Mucosa of stomach (tissue), 1 donor: Measurements from ENCODE around the gene FBF1.

Experiments used
- H3K27me3 ChIP-seq: one replicate; pipeline ENCODE4 v1.7.0; 2013; ENCODE audit warnings: mild to moderate bottlenecking, low read length; ENCODE audit not compliant: control insufficient read depth, insufficient read depth
- H3K36me3 ChIP-seq: one replicate; pipeline ENCODE4 v1.7.0; 2013; ENCODE audit warnings: low read length; ENCODE audit not compliant: control insufficient read depth, insufficient read depth
- H3K4me1 ChIP-seq: one replicate; pipeline ENCODE4 v1.7.0; 2013; ENCODE audit warnings: mild to moderate bottlenecking, low read length; ENCODE audit not compliant: control insufficient read depth, insufficient read depth
- H3K4me3 ChIP-seq: one replicate; pipeline ENCODE4 v1.7.0; 2013; ENCODE audit warnings: low read length
- H3K9ac ChIP-seq: one replicate; pipeline ENCODE4 v1.7.0; 2013; ENCODE audit warnings: mild to moderate bottlenecking, low read length, moderate library complexity
- H3K9me3 ChIP-seq: one replicate; pipeline ENCODE4 v1.7.0; 2013; ENCODE audit warnings: mild to moderate bottlenecking, low read length, moderate library complexity; ENCODE audit not compliant: control insufficient read depth
- donor health status: Pancreatic carcinoma.

The FBF1 gene

GRCh38 chr17:75940727-75941441 is at the start of gene FBF1:
FBF1 (minus strand) TSS chr17:75941042; CDS start chr17:75938149, 2,893 bp downstream.
- H3K36me3 ChIP-seq, result no peaks in the 10 kb centered on the region
- H3K4me1 ChIP-seq, result peaks cover 5% of the 10 kb centered on the region
- H3K4me3 ChIP-seq, result peak within 1 kb of the TSS; percentile 44
- H3K9me3 ChIP-seq, result no peaks in the 10 kb centered on the region
- H3K9ac ChIP-seq, result peak within 1 kb of the TSS; percentile 79
- H3K27me3 ChIP-seq, result no peaks in the 10 kb centered on the region

- Histone ChIP-seq H3K9me3 (no peaks in the 10 kb centered on the region), H3K4me3 (no peak overlapping the region), H3K36me3 (no peaks in the 10 kb centered on the region), H3K9ac (no peak overlapping the region), H3K27me3 (no peaks in the 10 kb centered on the region), H3K4me1 (peaks cover 31% of the 10 kb centered on the region)
Observed at GRCh38 chr17:75987041-75987440, 46.2 kb upstream of the FBF1 start.

GRCh38 chr17:75985986-75986385 is 45.1 kb upstream of the FBF1 start:
- H3K4me3 ChIP-seq, result no peak overlapping the region
- no peaks in the 10 kb centered on the region for H3K27me3 ChIP-seq
- no peak overlapping the region for H3K9ac ChIP-seq
- peaks cover 40% of the 10 kb centered on the region for H3K4me1 ChIP-seq
- no peaks in the 10 kb centered on the region for H3K36me3 ChIP-seq
- H3K9me3 ChIP-seq, result no peaks in the 10 kb centered on the region

- no peaks in the 10 kb centered on the region for H3K27me3 ChIP-seq
- H3K9me3 ChIP-seq, result no peaks in the 10 kb centered on the region
- H3K9ac ChIP-seq, result peak overlapping the region; percentile 28
- no peaks in the 10 kb centered on the region for H3K36me3 ChIP-seq
- peaks cover 40% of the 10 kb centered on the region for H3K4me1 ChIP-seq
- H3K4me3 ChIP-seq, result no peak overlapping the region
Observed at GRCh38 chr17:75983501-75984181, 42.8 kb upstream of the FBF1 start.

GRCh38 chr17:75981019-75981615 is 40.3 kb upstream of the FBF1 start:
- Histone ChIP-seq H3K9me3 (no peaks in the 10 kb centered on the region), H3K9ac (no peak overlapping the region), H3K4me3 (no peak overlapping the region), H3K4me1 (peaks cover 35% of the 10 kb centered on the region), H3K27me3 (no peaks in the 10 kb centered on the region), H3K36me3 (no peaks in the 10 kb centered on the region)

GRCh38 chr17:75980188-75981018 is 39.6 kb upstream of the FBF1 start:
- peak overlapping the region; percentile 99 for H3K9ac ChIP-seq
- H3K4me1 ChIP-seq, result peaks cover 41% of the 10 kb centered on the region

GRCh38 chr17:75979705-75980187 is 38.9 kb upstream of the FBF1 start:
- Histone ChIP-seq H3K4me3 (peak overlapping the region; percentile 71), H3K27me3 (no peaks in the 10 kb centered on the region), H3K4me1 (peaks cover 41% of the 10 kb centered on the region), H3K9ac (peak overlapping the region; percentile 99), H3K9me3 (no peaks in the 10 kb centered on the region), H3K36me3 (no peaks in the 10 kb centered on the region)

More at GRCh38 chr17:75980188-75981018, 39.6 kb upstream of the FBF1 start:
- Histone ChIP-seq H3K4me3 (peak overlapping the region; percentile 71), H3K9me3 (no peaks in the 10 kb centered on the region), H3K27me3 (no peaks in the 10 kb centered on the region), H3K36me3 (no peaks in the 10 kb centered on the region)

- Histone ChIP-seq H3K9ac (peak within 1 kb of the TSS; percentile 99), H3K27me3 (no peaks in the 10 kb centered on the region), H3K4me1 (peaks cover 39% of the 10 kb centered on the region), H3K9me3 (no peaks in the 10 kb centered on the region), H3K4me3 (peak within 1 kb of the TSS; percentile 71), H3K36me3 (no peaks in the 10 kb centered on the region)
Observed at GRCh38 chr17:75978938-75979704, 38.3 kb upstream of the FBF1 start, which contains the start of the genes ACOX1 and TEN1. ACOX1 (minus strand) TSS chr17:75979166; CDS start chr17:75979073, 93 bp downstream. TEN1 (plus strand) TSS chr17:75979240; CDS start chr17:75986193, 6,953 bp downstream.

GRCh38 chr17:75976175-75976848 is 35.5 kb upstream of the FBF1 start:
- Histone ChIP-seq H3K9me3 (no peaks in the 10 kb centered on the region), H3K9ac (peak overlapping the region; percentile 32), H3K4me3 (no peak overlapping the region), H3K36me3 (no peaks in the 10 kb centered on the region), H3K27me3 (no peaks in the 10 kb centered on the region), H3K4me1 (peaks cover 16% of the 10 kb centered on the region)

- H3K36me3 ChIP-seq, result no peaks in the 10 kb centered on the region
- peak overlapping the region; percentile 32 for H3K9ac ChIP-seq
- H3K4me1 ChIP-seq, result peaks cover 17% of the 10 kb centered on the region
- H3K9me3 ChIP-seq, result no peaks in the 10 kb centered on the region
- no peaks in the 10 kb centered on the region for H3K27me3 ChIP-seq
- no peak overlapping the region for H3K4me3 ChIP-seq
Observed at GRCh38 chr17:75975757-75976174, 34.9 kb upstream of the FBF1 start.
